Neural cell (in vitro differentiated cells): ENCODE results near the gene ZKSCAN1. TPM values are rescaled to one million over a fixed set of nuclear protein-coding genes. Genes with fewer than 3 reads are reported as not detected.

Experiments
- H2AFZ ChIP-seq: fragments of 200-600, 300-800 bp; sonication (generic), shearing (Covaris generic); 2 replicates; pipeline ENCODE4 v1.6.0; 2014; ENCODE audit warnings: low read depth, mild to moderate bottlenecking, antibody characterized with exemption, low read length, moderate library complexity
- H3F3A ChIP-seq: fragments of 200-600 bp; shearing (Covaris generic); 2 replicates; pipeline ENCODE4 v1.6.1; 2016; ENCODE audit warnings: mild to moderate bottlenecking, moderate library complexity, mixed read lengths, antibody characterized with exemption, low read length; ENCODE audit not compliant: insufficient read depth, poor library complexity, severe bottlenecking
- H3K27ac ChIP-seq: fragments of 200-600, 300-800 bp; sonication (generic), shearing (Covaris generic); 2 replicates; pipeline ENCODE4 v1.5.1; 2014; ENCODE audit warnings: mild to moderate bottlenecking, low read length, moderate library complexity
- H3K27me3 ChIP-seq: fragments of 300-800, 200-600 bp; sonication (generic), shearing (Covaris generic); 2 replicates; pipeline ENCODE4 v1.6.0; 2014; ENCODE audit warnings: mild to moderate bottlenecking, low read depth, low read length, moderate library complexity; ENCODE audit not compliant: insufficient read depth
- H3K36me3 ChIP-seq: fragments of 300-800, 200-600 bp; sonication (generic), shearing (Covaris generic); 2 replicates; pipeline ENCODE4 v1.5.1; 2014; ENCODE audit warnings: mild to moderate bottlenecking, antibody characterized with exemption, low read length, moderate library complexity; ENCODE audit not compliant: insufficient read depth
- H3K4me2 ChIP-seq: fragments of 300-800, 200-600 bp; sonication (generic), shearing (Covaris generic); 2 replicates; pipeline ENCODE4 v1.6.0; 2014; ENCODE audit warnings: mild to moderate bottlenecking, low read length
- H3K4me3 ChIP-seq: fragments of 300-800, 200-600 bp; sonication (generic), shearing (Covaris generic); 2 replicates; pipeline ENCODE4 v1.5.1; 2014; ENCODE audit warnings: mild to moderate bottlenecking, low read length, moderate library complexity
- H3K79me2 ChIP-seq: fragments of 200-600 bp; shearing (Covaris generic); replicated peaks from 2 replicates; pipeline ENCODE4 v1.6.0; 2014; ENCODE audit warnings: mild to moderate bottlenecking, low read length, moderate library complexity; ENCODE audit not compliant: insufficient read depth
- H3K9ac ChIP-seq: fragments of 300-800, 200-600 bp; sonication (generic), shearing (Covaris generic); 2 replicates; pipeline ENCODE4 v1.6.1; 2016; ENCODE audit warnings: mild to moderate bottlenecking, low read length, mixed read lengths
- H3K9me2 ChIP-seq: fragments of 200-600 bp; shearing (Covaris generic); 2 replicates; pipeline ENCODE4 v1.6.1; 2016; ENCODE audit warnings: mild to moderate bottlenecking, low read length, mixed read lengths; ENCODE audit not compliant: insufficient read depth
- H3K9me3 ChIP-seq: fragments of 200-600, 300-800 bp; sonication (generic), shearing (Covaris generic); 2 replicates; pipeline ENCODE4 v1.6.1; 2016; ENCODE audit warnings: mild to moderate bottlenecking, mixed run types, low read length, moderate library complexity, mixed read lengths
- H4K20me1 ChIP-seq: fragments of 200-600 bp; shearing (Covaris generic); 2 replicates; pipeline ENCODE4 v1.6.1; 2016; ENCODE audit warnings: mild to moderate bottlenecking, mixed run types; ENCODE audit not compliant: insufficient read depth
- EP300 ChIP-seq: fragments of 450-650 bp; conservative IDR thresholded peaks from 2 replicates; pipeline ENCODE4 v1.6.1; 2014; ENCODE audit warnings: antibody characterized with exemption, mild to moderate bottlenecking, moderate library complexity; ENCODE audit not compliant: poor library complexity, severe bottlenecking
- EZH2 ChIP-seq: fragments of 200-600, 300-800 bp; shearing (Covaris generic), sonication (generic); IDR thresholded peaks from 2 replicates; pipeline ENCODE4 v1.6.1; 2014; ENCODE audit warnings: antibody characterized with exemption, low read length, borderline replicate concordance, mild to moderate bottlenecking; ENCODE audit not compliant: insufficient read depth, poor library complexity, severe bottlenecking
- MXI1 ChIP-seq: fragments of 450-650 bp; conservative IDR thresholded peaks from 2 replicates; pipeline ENCODE4 v1.6.1; 2014; ENCODE audit warnings: antibody characterized with exemption, mild to moderate bottlenecking; ENCODE audit not compliant: poor library complexity, severe bottlenecking
- POLR2AphosphoS5 ChIP-seq: IDR thresholded peaks from 2 replicates; pipeline ENCODE4 v1.6.1; 2012
- RAD21 ChIP-seq: fragments of 450-650 bp; conservative IDR thresholded peaks from 2 replicates; pipeline ENCODE4 v1.6.1; 2014; ENCODE audit warnings: antibody characterized with exemption, mild to moderate bottlenecking, moderate library complexity
- SMC3 ChIP-seq: fragments of 450-650 bp; conservative IDR thresholded peaks from 2 replicates; pipeline ENCODE4 v1.6.1; 2014; ENCODE audit warnings: antibody characterized with exemption, mild to moderate bottlenecking, moderate library complexity; ENCODE audit not compliant: poor library complexity
- TAF1 ChIP-seq: IDR thresholded peaks from 2 replicates; pipeline ENCODE4 v1.6.1; 2012; ENCODE audit warnings: low read depth
- polyA plus RNA-seq: library from polyadenylated mRNA; depleted of rRNA; stranded (reverse); fragments of >200 nt; gene quantifications from 2 replicates; pipeline ENCODE4 v1.2.3, GENCODE V29; 2014
- TF ChIP-seq, protein P1 (sequence below): IDR thresholded peaks from 2 replicates; pipeline ENCODE4 v1.6.1; 2012; ENCODE audit warnings: borderline replicate concordance
- TF ChIP-seq, protein P2 (sequence below): fragments of 450-650 bp; IDR thresholded peaks from 2 replicates; pipeline ENCODE4 v1.5.1; 2014; ENCODE audit warnings: antibody characterized with exemption, mild to moderate bottlenecking, moderate library complexity; ENCODE audit not compliant: poor library complexity, severe bottlenecking

Gene ZKSCAN1
- polyA plus RNA-seq, 1 donor from 2014 or later: 26.6 TPM

DNA sequence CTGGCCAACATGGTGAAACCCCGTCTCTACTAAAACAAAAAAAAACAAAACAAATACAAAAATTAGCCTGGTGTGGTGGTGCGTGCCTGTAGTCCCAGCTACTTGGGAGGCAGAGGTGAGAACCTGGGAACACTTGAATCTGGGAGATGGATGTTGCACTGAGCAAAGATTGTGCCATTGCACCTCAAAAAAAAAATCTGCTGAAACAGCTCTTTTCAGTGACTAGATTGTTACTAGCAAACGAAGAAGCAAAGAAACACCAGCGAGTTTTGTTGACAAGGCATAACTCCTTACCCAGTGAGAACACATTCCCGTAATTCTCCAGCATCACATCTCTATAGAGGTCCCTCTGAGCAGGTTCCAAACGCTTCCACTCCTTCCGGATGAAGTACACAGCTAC is 59.4 kb downstream of the ZKSCAN1 start (continued):
- no peak for TF ChIP-seq EZH2

DNA sequence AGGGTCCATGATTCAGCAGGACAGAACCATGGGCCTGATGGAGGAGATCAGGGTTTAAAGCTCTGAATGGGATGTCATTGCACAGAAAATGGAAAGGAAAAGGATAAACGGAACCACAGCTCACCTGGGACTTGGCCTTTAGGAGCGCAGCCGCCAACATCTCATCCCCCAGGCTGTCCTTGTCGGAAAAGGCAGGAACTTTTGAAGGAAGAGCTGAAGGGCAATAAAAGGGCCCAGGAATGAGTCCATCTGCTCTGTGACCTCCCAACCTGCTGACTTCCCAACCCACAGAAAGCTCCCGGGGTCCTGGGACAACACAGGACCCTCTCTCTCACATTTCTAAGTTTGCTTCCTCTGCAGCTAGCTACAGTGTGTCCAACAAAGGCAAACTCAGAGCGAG is 60.0 kb downstream of the ZKSCAN1 start:
- TF ChIP-seq POLR2AphosphoS5: no peak
- TF ChIP-seq, protein P1, sequence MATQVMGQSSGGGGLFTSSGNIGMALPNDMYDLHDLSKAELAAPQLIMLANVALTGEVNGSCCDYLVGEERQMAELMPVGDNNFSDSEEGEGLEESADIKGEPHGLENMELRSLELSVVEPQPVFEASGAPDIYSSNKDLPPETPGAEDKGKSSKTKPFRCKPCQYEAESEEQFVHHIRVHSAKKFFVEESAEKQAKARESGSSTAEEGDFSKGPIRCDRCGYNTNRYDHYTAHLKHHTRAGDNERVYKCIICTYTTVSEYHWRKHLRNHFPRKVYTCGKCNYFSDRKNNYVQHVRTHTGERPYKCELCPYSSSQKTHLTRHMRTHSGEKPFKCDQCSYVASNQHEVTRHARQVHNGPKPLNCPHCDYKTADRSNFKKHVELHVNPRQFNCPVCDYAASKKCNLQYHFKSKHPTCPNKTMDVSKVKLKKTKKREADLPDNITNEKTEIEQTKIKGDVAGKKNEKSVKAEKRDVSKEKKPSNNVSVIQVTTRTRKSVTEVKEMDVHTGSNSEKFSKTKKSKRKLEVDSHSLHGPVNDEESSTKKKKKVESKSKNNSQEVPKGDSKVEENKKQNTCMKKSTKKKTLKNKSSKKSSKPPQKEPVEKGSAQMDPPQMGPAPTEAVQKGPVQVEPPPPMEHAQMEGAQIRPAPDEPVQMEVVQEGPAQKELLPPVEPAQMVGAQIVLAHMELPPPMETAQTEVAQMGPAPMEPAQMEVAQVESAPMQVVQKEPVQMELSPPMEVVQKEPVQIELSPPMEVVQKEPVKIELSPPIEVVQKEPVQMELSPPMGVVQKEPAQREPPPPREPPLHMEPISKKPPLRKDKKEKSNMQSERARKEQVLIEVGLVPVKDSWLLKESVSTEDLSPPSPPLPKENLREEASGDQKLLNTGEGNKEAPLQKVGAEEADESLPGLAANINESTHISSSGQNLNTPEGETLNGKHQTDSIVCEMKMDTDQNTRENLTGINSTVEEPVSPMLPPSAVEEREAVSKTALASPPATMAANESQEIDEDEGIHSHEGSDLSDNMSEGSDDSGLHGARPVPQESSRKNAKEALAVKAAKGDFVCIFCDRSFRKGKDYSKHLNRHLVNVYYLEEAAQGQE: no peak
- TF ChIP-seq EP300: no peak
- TF ChIP-seq RAD21: no peak
- no peak for TF ChIP-seq MXI1
- TF ChIP-seq, protein P2, sequence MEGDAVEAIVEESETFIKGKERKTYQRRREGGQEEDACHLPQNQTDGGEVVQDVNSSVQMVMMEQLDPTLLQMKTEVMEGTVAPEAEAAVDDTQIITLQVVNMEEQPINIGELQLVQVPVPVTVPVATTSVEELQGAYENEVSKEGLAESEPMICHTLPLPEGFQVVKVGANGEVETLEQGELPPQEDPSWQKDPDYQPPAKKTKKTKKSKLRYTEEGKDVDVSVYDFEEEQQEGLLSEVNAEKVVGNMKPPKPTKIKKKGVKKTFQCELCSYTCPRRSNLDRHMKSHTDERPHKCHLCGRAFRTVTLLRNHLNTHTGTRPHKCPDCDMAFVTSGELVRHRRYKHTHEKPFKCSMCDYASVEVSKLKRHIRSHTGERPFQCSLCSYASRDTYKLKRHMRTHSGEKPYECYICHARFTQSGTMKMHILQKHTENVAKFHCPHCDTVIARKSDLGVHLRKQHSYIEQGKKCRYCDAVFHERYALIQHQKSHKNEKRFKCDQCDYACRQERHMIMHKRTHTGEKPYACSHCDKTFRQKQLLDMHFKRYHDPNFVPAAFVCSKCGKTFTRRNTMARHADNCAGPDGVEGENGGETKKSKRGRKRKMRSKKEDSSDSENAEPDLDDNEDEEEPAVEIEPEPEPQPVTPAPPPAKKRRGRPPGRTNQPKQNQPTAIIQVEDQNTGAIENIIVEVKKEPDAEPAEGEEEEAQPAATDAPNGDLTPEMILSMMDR: no peak
- TF ChIP-seq EZH2: no peak
- no peak for TF ChIP-seq TAF1
- no peak for TF ChIP-seq SMC3
- Histone ChIP-seq H3K4me2 (no peak overlapping the region), H3K4me3 (no peak overlapping the region), H3K9me2 (no peaks in the 10 kb centered on the region), H3K9me3 (peaks cover 11% of the 10 kb centered on the region), H3K79me2 (peaks cover 38% of the 10 kb centered on the region), H3K36me3 (peaks cover 36% of the 10 kb centered on the region), H4K20me1 (no peaks in the 10 kb centered on the region), H3K9ac (no peak overlapping the region), H3K27me3 (no peaks in the 10 kb centered on the region), H2AFZ (no peak overlapping the region), H3F3A (no peaks in the 10 kb centered on the region), H3K27ac (no peak overlapping the region)

DNA sequence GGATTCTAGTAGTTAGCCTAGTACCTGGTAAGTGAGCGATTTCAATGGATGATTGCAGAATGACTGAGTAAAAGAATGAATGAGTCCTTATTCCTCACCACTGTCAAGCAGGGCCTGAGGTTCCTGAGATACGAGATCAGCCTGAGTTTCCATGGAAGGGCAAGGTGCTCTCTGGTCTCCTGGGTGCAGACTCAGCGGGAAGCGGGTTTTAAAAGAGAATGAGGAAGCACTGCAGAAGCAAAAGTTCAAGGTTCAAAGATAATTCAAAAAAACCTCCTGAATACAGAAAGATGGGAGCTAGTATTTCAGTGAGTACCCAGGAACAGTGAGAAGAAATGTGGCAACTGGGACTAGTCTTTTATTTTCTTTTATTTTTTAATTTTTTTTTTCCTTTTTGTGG is 61.8 kb downstream of the ZKSCAN1 start:
- peaks cover 20% of the 10 kb centered on the region for H3K36me3 ChIP-seq
- H3K9me3 ChIP-seq: no peaks in the 10 kb centered on the region
- no peaks in the 10 kb centered on the region for H3K27me3 ChIP-seq
- TF ChIP-seq MXI1: no peak
- H2AFZ ChIP-seq: no peak overlapping the region
- no peaks in the 10 kb centered on the region for H4K20me1 ChIP-seq
- no peak overlapping the region for H3K9ac ChIP-seq
- H3K4me3 ChIP-seq: no peak overlapping the region
- no peaks in the 10 kb centered on the region for H3F3A ChIP-seq
- no peak overlapping the region for H3K4me2 ChIP-seq
- H3K27ac ChIP-seq: no peak overlapping the region
- no peaks in the 10 kb centered on the region for H3K9me2 ChIP-seq
- peaks cover 47% of the 10 kb centered on the region for H3K79me2 ChIP-seq
